IMR-90 (cell line): ENCODE measurements around the gene UQCRC2. TPM values are rescaled to one million over a fixed set of nuclear protein-coding genes. Genes with fewer than 3 reads are reported as not detected.

ENCODE experiments used
- ATAC-seq: fragments of 200-7000 bp; cut with Tn5 transposase; 2 replicates; pipeline ENCODE4 v1.9.1; 2020; ENCODE audit warnings: low read depth, mild to moderate bottlenecking, moderate library complexity
- BruUV-seq: library from RNA; stranded (reverse); fragments of 400-500 nt; replicated peaks from 2 replicates; lab custom pipeline; 2021; lab: Mats Ljungman, UMichigan
- CTCF ChIA-PET: fragments of 300-600 bp; formaldehyde crosslinking; extraction: SDS; loops from one replicate; lab custom pipeline; 2021; ENCODE audit warnings: antibody characterized with exemption; lab: Yijun Ruan, JAX
- POLR2A ChIA-PET: fragments of 300-600 bp; sonication (Branson Sonifier 250); formaldehyde crosslinking; loops from one replicate; lab custom pipeline; 2022; ENCODE audit warnings: antibody characterized with exemption; ENCODE audit not compliant: unreplicated experiment; lab: Charles Lee
- DNase-seq: peaks from one replicate; pipeline ENCODE4 v3.0.0; 2013
- H2AFZ ChIP-seq: replicated peaks from 2 replicates; pipeline ENCODE3; 2013; ENCODE audit warnings: low read length, mild to moderate bottlenecking; ENCODE audit not compliant: poor library complexity
- H2AK5ac ChIP-seq: 2 replicates; pipeline ENCODE4 v1.6.1; 2013; ENCODE audit warnings: low read depth, low read length, inconsistent platforms
- H2AK9ac ChIP-seq: replicated peaks from 2 replicates; pipeline ENCODE3; 2013; ENCODE audit warnings: mild to moderate bottlenecking, low read depth, low read length, moderate library complexity; ENCODE audit not compliant: poor library complexity
- H2BK120ac ChIP-seq: 2 replicates; pipeline ENCODE4 v1.6.1; 2013; ENCODE audit warnings: low read depth, low read length, inconsistent platforms
- H2BK15ac ChIP-seq: 3 replicates; pipeline ENCODE4 v1.6.1; 2013; ENCODE audit warnings: low read depth, low read length, inconsistent platforms
- H2BK20ac ChIP-seq: 2 replicates; pipeline ENCODE4 v1.6.1; 2013; ENCODE audit warnings: low read depth, mild to moderate bottlenecking, inconsistent platforms, low read length, moderate library complexity
- H2BK5ac ChIP-seq: 2 replicates; pipeline ENCODE4 v1.6.1; 2013; ENCODE audit warnings: mild to moderate bottlenecking, low read depth, low read length, inconsistent platforms; ENCODE audit not compliant: poor library complexity, severe bottlenecking
- H3K14ac ChIP-seq: replicated peaks from 2 replicates; pipeline ENCODE4 v1.6.1; 2013; ENCODE audit warnings: low read depth, low read length, inconsistent platforms
- H3K18ac ChIP-seq: 2 replicates; pipeline ENCODE4 v1.6.1; 2013; ENCODE audit warnings: low read depth, low read length, control low read depth
- H3K23ac ChIP-seq: 2 replicates; pipeline ENCODE4 v1.6.1; 2013; ENCODE audit warnings: low read depth, low read length, inconsistent platforms
- H3K27ac ChIP-seq: 2 replicates; pipeline ENCODE4 v1.5.1; 2013; ENCODE audit warnings: mild to moderate bottlenecking, control low read depth, low read length; ENCODE audit not compliant: insufficient read depth
- H3K27me3 ChIP-seq: 2 replicates; pipeline ENCODE4 v1.6.1; 2013; ENCODE audit warnings: low read length; ENCODE audit not compliant: control insufficient read depth, insufficient read depth
- H3K36me3 ChIP-seq: 2 replicates; pipeline ENCODE4 v1.6.1; 2013; ENCODE audit warnings: low read length, mixed read lengths; ENCODE audit not compliant: control insufficient read depth, insufficient read depth
- H3K4ac ChIP-seq: 2 replicates; pipeline ENCODE4 v1.6.1; 2013; ENCODE audit warnings: low read depth, low read length, inconsistent platforms
- H3K4me1 ChIP-seq: 2 replicates; pipeline ENCODE4 v1.6.1; 2013; ENCODE audit warnings: low read length, mixed read lengths; ENCODE audit not compliant: control insufficient read depth, insufficient read depth
- H3K4me2 ChIP-seq: 2 replicates; pipeline ENCODE4 v1.6.1; 2013; ENCODE audit warnings: low read depth, mild to moderate bottlenecking, control low read depth, low read length, moderate library complexity
- H3K4me3 ChIP-seq: 2 replicates; pipeline ENCODE4 v1.5.1; 2013; ENCODE audit warnings: low read depth, mild to moderate bottlenecking, control low read depth, low read length, moderate library complexity; ENCODE audit not compliant: insufficient read depth
- H3K56ac ChIP-seq: 2 replicates; pipeline ENCODE4 v1.6.1; 2013; ENCODE audit warnings: low read length, inconsistent platforms; ENCODE audit not compliant: insufficient read depth; ENCODE audit errors: extremely low read depth
- H3K79me1 ChIP-seq, 2 experiments: 2 replicates each; pipeline ENCODE4 v1.6.1; 2013; ENCODE audit warnings: low read length in 2 of 2, inconsistent platforms in 1 of 2, low read depth in 1 of 2
- H3K9ac ChIP-seq: 2 replicates; pipeline ENCODE4 v1.6.1; 2013; ENCODE audit warnings: low read depth, low read length, control low read depth
- H3K9me1 ChIP-seq: 2 replicates; pipeline ENCODE4 v1.6.1; 2013; ENCODE audit warnings: low read length, inconsistent platforms; ENCODE audit not compliant: insufficient read depth
- H3K9me3 ChIP-seq: 2 replicates; pipeline ENCODE4 v1.6.1; 2013; ENCODE audit warnings: low read length; ENCODE audit not compliant: control insufficient read depth, insufficient read depth
- H4K20me1 ChIP-seq: 2 replicates; pipeline ENCODE4 v1.6.1; 2013; ENCODE audit warnings: low read length, inconsistent platforms; ENCODE audit not compliant: insufficient read depth
- H4K5ac ChIP-seq: 2 replicates; pipeline ENCODE4 v1.6.1; 2013; ENCODE audit warnings: mild to moderate bottlenecking, low read depth, low read length, control low read depth
- H4K8ac ChIP-seq, 2 experiments: 2 replicates each; pipeline ENCODE4 v1.6.1; 2013; ENCODE audit warnings: low read depth in 2 of 2, low read length in 2 of 2, control low read depth in 1 of 2, inconsistent platforms in 1 of 2
- H4K91ac ChIP-seq: 2 replicates; pipeline ENCODE4 v1.6.1; 2013; ENCODE audit warnings: low read depth, low read length, inconsistent platforms; ENCODE audit not compliant: insufficient read depth
- BHLHE40 ChIP-seq: fragments of 150-350 bp; IDR thresholded peaks from 2 replicates; pipeline ENCODE4 v1.6.1; 2016; ENCODE audit warnings: mild to moderate bottlenecking, low read depth, low read length
- CEBPB ChIP-seq: IDR thresholded peaks from 2 replicates; pipeline ENCODE4 v1.6.1; 2012; ENCODE audit warnings: low read depth, low read length, improper control_type of control experiment
- CHD1 ChIP-seq: IDR thresholded peaks from 2 replicates; pipeline ENCODE4 v1.6.1; 2012; ENCODE audit warnings: low read depth, low read length, improper control_type of control experiment
- CTCF ChIP-seq: conservative IDR thresholded peaks from 2 replicates; pipeline ENCODE4 v1.5.1; 2012; ENCODE audit warnings: mild to moderate bottlenecking, low read depth, low read length, improper control_type of control experiment
- ELK1 ChIP-seq: fragments of 150-350 bp; IDR thresholded peaks from 2 replicates; pipeline ENCODE4 v1.6.1; 2016; ENCODE audit warnings: low read depth, mild to moderate bottlenecking, low read length, moderate library complexity, borderline replicate concordance
- FOS ChIP-seq: fragments of 150-350 bp; IDR thresholded peaks from 2 replicates; pipeline ENCODE4 v1.6.1; 2016; ENCODE audit warnings: low read depth, low read length
- MXI1 ChIP-seq: IDR thresholded peaks from 2 replicates; pipeline ENCODE4 v1.6.1; 2012; ENCODE audit warnings: low read depth, mild to moderate bottlenecking, low read length, moderate library complexity, borderline replicate concordance
- NFE2L2 ChIP-seq: fragments of 150-350 bp; IDR thresholded peaks from 2 replicates; pipeline ENCODE4 v1.6.1; 2016; ENCODE audit warnings: low read depth, mild to moderate bottlenecking, low read length
- POLR2A ChIP-seq: IDR thresholded peaks from 2 replicates; pipeline ENCODE4 v1.6.1; 2012; ENCODE audit warnings: mild to moderate bottlenecking, low read depth, low read length
- RAD21 ChIP-seq: IDR thresholded peaks from 2 replicates; pipeline ENCODE4 v1.6.1; 2012; ENCODE audit warnings: low read length, improper control_type of control experiment
- RCOR1 ChIP-seq: IDR thresholded peaks from 2 replicates; pipeline ENCODE4 v1.6.1; 2012; ENCODE audit warnings: mild to moderate bottlenecking, low read length, improper control_type of control experiment; ENCODE audit not compliant: insufficient replicate concordance
- RFX5 ChIP-seq: IDR thresholded peaks from 2 replicates; pipeline ENCODE4 v1.8.0; 2012; ENCODE audit warnings: low read depth, mild to moderate bottlenecking, low read length, moderate library complexity
- SMC3 ChIP-seq: fragments of 150-350 bp; IDR thresholded peaks from 2 replicates; pipeline ENCODE4 v1.6.1; 2016; ENCODE audit warnings: low read depth, mild to moderate bottlenecking, antibody characterized with exemption, low read length, moderate library complexity
- USF2 ChIP-seq: fragments of 150-350 bp; IDR thresholded peaks from 2 replicates; pipeline ENCODE4 v1.6.1; 2017; ENCODE audit warnings: mild to moderate bottlenecking, antibody characterized with exemption, low read length, low read depth
- WGBS, 2 experiments: methylation state at CpG; one replicate each; pipeline versions ENCODE4 v1.1.5 to v1.1.7; 2013; ENCODE audit warnings: missing lambda C conversion rate in 2 of 2; ENCODE audit not compliant: insufficient read length in 1 of 2; ENCODE audit errors: extremely low coverage in 2 of 2; 5-methylcytosine and 5-hydroxymethylcytosine counted together
- dilution Hi-C: fragments of 300-500 bp; cut with HindIII; formaldehyde crosslinking; loops from one replicate; pipeline ENCODE4 v1.14.3; 2018; ENCODE audit warnings: low sequenced_read_pairs; ENCODE audit not compliant: unreplicated experiment
- in situ Hi-C: fragments of 300-500 bp; cut with MboI; formaldehyde crosslinking; loops from 3 replicates; pipeline ENCODE4 v1.14.3; 2019; ENCODE audit warnings: low sequenced_read_pairs, inconsistent platforms, mixed read lengths
- intact Hi-C: fragments of 100-400 bp; cut with micrococcal nuclease; formaldehyde crosslinking; loops from 2 replicates; pipeline ENCODE4 v1.10.0; 2022
- polyA plus RNA-seq, 3 experiments: library from polyadenylated mRNA; depleted of rRNA; stranded (reverse); fragments of >200 nt; gene quantifications; 2 replicates each; pipeline ENCODE4 v1.2.3, GENCODE V29; 2012; ENCODE audit warnings: low replicate concordance in 1 of 3
- total RNA-seq: library from RNA; depleted of rRNA; stranded (reverse); fragments of >200 nt; gene quantifications from 2 replicates; pipeline ENCODE4 v1.2.3, GENCODE V29; 2012

Gene UQCRC2
- total and polyA plus RNA-seq, 2 of the 4 experiments (the other 2 are of a cell fraction), result 191 to 284 TPM

DNA sequence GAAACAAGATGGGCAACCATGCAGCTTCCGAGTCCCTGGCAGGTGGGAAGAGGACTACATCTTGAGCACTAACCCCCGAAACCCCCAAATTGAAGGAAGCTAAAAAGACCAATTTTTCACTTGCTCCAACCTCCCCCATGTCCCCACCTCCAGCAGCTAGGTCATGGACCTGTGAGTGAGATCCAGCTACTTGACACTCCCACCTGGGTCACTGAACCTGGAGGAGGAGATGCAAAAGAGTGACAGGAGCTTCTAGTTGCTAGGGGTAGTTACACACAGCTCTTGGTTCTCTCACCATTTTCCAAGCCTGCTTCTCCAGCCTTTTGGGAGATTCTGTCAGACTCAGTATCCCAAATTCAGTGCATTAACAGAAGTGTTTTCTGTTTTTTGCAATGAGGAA, 36.6 kb downstream of the UQCRC2 start:
- Histone ChIP-seq H3K14ac (no peak overlapping the region), H3K9me1 (no peaks in the 10 kb centered on the region), H3K9ac (no peak overlapping the region), H2AK5ac (no peak overlapping the region), H2BK120ac (no peak overlapping the region), H4K5ac (no peak overlapping the region), H2BK15ac (no peak overlapping the region), H3K9me3 (no peaks in the 10 kb centered on the region), H4K8ac (no peak overlapping the region), H4K91ac (no peak overlapping the region), H2BK20ac (no peak overlapping the region), H3K4ac (no peak overlapping the region), H3K23ac (no peak overlapping the region), H2AFZ (no peak overlapping the region), H3K27ac (no peak overlapping the region), H3K4me1 (no peaks in the 10 kb centered on the region), H2BK5ac (no peak overlapping the region), H2AK9ac (no peak overlapping the region), H3K79me1 (no peaks in the 10 kb centered on the region), H4K20me1 (no peaks in the 10 kb centered on the region), H3K56ac (no peak overlapping the region), H3K18ac (no peak overlapping the region), H3K27me3 (no peaks in the 10 kb centered on the region), H3K4me3 (no peak overlapping the region), H3K4me2 (no peak overlapping the region), H3K36me3 (no peaks in the 10 kb centered on the region)
- DNase-seq (no peak), ATAC-seq (no peak)
- no TSS peak for BruUV-seq
- WGBS, 2 experiments, result no CpG with 5 or more reads among the region's 2 CpGs
- in situ Hi-C loops (no loop called here), intact Hi-C loops (no loop called here), dilution Hi-C loops (no loop called here)
- TF ChIP-seq CHD1 (no peak), CEBPB (no peak), SMC3 (no peak), FOS (no peak), MXI1 (no peak), RAD21 (no peak), RCOR1 (no peak), RFX5 (no peak), USF2 (no peak), BHLHE40 (no peak), CTCF (no peak), ELK1 (no peak), POLR2A (no peak), NFE2L2 (no peak)
- ChIA-PET CTCF (interaction anchor here (1.9 to 2.0 kb wide), 2 partner anchors 89 to 199 kb away, joined by 10 read pairs; no protein-coding TSS in a partner anchor), POLR2A (no interaction called here)
